ENCODE results near the gene TAS1R3. TPM values are rescaled to one million over a fixed set of nuclear protein-coding genes. Genes with fewer than 3 reads are reported as not detected.

The TAS1R3 gene
- total RNA-seq, 1 experiment from 2014 or later, result 0.28 TPM

DNA sequence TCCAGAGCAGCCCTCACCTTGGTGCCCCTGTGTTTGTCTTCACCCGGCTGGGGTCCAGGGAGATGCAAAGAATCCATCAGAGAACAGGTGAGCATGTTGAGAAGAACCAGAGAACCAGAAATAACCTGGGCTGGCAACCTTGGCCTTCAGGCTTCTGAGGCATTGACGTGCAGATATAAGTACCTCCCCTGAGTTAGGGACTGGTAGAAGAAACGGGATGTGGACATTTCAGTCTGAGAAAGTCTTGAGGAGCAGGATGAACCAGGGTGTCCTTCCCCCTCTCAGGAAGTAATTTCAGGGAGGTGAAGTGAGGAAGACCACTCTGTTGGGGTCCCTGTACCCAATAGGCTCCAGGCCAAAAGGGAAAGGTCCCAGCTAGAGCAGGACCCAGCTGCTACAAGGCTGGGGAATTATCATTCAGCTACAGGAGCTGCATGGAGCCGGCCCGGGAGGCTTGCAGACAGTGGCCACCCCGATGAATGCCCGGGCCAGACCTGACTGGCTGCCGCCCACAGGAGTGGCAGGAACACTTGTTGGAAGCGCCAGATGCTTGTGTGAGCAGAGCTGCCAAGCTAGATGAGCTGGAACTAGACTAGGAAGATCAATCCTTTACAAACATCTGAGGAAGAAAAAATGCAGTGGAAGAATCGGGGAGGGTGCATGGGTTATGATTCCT is 45.6 kb downstream of the TAS1R3 start:
- Mint-ChIP-seq H3K27ac (peak overlapping the region; percentile 68 to 89 (median 70); a peak in 3 of 7 replicates), H3K4me3 (peak overlapping the region; percentile 83 to 88), H3K4me1 (peaks cover 5 to 10% of the 10 kb centered on the region in 2 experiments), H3K36me3 (ENCODE audit: insufficient read depth in 1 of 3, low read depth in 3 of 3) (peaks cover 6 to 20% (median 12%) of the 10 kb centered on the region in 3 experiments), H3K27me3 (ENCODE audit: low read depth) (no peaks in the 10 kb centered on the region), H3K9me3 (no peaks in the 10 kb centered on the region)
- no peak overlapping the region for H3T11ph ChIP-seq (ENCODE audit: low read length)
- no peak overlapping the region for H3K4me2 ChIP-seq (ENCODE audit: insufficient read depth, insufficient read length, low read length)
- no peak overlapping the region for H2AFZ ChIP-seq (ENCODE audit: low read length)
- no peaks in the 10 kb centered on the region for H4K20me1 ChIP-seq (ENCODE audit: control insufficient read depth, insufficient read depth, insufficient read length)
- no peak overlapping the region for H3K18ac ChIP-seq (ENCODE audit: insufficient read length, low read depth, low read length)
- no peak overlapping the region for H2BK15ac ChIP-seq (ENCODE audit: low read depth, low read length)
- H3K14ac ChIP-seq (ENCODE audit: insufficient read depth, low read length), result no peak overlapping the region
- no CpG with 5 or more reads among the region's 10 CpGs for WGBS (ENCODE audit: extremely low coverage, insufficient read length, low lambda C conversion rate)
- no peaks in the 10 kb centered on the region; the same call in 1 of the 2 replicates for H3K4me1 ChIP-seq (ENCODE audit: insufficient read depth, low read length)
- H3K27ac ChIP-seq (ENCODE audit: insufficient read length, low read depth, low read length), result no peak overlapping the region
- DNase-seq, result no peak
- peak overlapping the region; percentile 40 for H4K5ac ChIP-seq (ENCODE audit: insufficient read length, low read depth, low read length)
- peaks cover 13% of the 10 kb centered on the region for H3K79me1 ChIP-seq (ENCODE audit: insufficient read depth, low read depth, low read length, poor library complexity, severe bottlenecking)
- no peak for TF ChIP-seq CTCF (conservative IDR thresholded peaks at IDR 0.05)
- peaks cover 7% of the 10 kb centered on the region for H3K23me2 ChIP-seq (ENCODE audit: insufficient read length, low read depth, low read length, poor library complexity, severe bottlenecking)
- no peak overlapping the region for H3K56ac ChIP-seq (ENCODE audit: insufficient read length, low read depth, low read length)
- no peak overlapping the region for H3K4ac ChIP-seq (ENCODE audit: low read depth, low read length)
- H3K27me3 ChIP-seq (ENCODE audit: insufficient read depth, low read length), result no peaks in the 10 kb centered on the region
- no peak overlapping the region for H4K91ac ChIP-seq (ENCODE audit: insufficient read length, low read depth, low read length)
- H4K8ac ChIP-seq (replicated peaks; ENCODE audit: insufficient read length, low read depth, low read length), result no peak overlapping the region
- no peak overlapping the region for H2BK120ac ChIP-seq (ENCODE audit: low read depth, low read length, poor library complexity, severe bottlenecking)
- H2BK5ac ChIP-seq (ENCODE audit: insufficient read length, low read length), result no peak overlapping the region
- no peak overlapping the region for H3K9ac ChIP-seq (ENCODE audit: extremely low read depth, insufficient read length, low read length)
- H3K9me3 ChIP-seq (ENCODE audit: control insufficient read depth, low read depth, low read length), result no peaks in the 10 kb centered on the region
- no peak overlapping the region for H3K23ac ChIP-seq (ENCODE audit: insufficient read length, low read depth, low read length)
- no peak overlapping the region for H2AK5ac ChIP-seq (ENCODE audit: insufficient read length, low read length)
- no peak overlapping the region for H2BK20ac ChIP-seq (ENCODE audit: low read depth, low read length, poor library complexity, severe bottlenecking)
- H2BK12ac ChIP-seq (ENCODE audit: insufficient read length, low read depth, low read length), result no peak overlapping the region
- H3K79me2 ChIP-seq (ENCODE audit: insufficient read depth, low read length), result peaks cover 4% of the 10 kb centered on the region; the same call in 1 of the 2 replicates
